ENCODE measurements around the gene PFKFB3. TPM values are rescaled to one million over a fixed set of nuclear protein-coding genes. Genes with fewer than 3 reads are reported as not detected.

The PFKFB3 gene
- total RNA-seq, 1 donor from 2014 or later, result 37.9 TPM

- H3K4me1 Mint-ChIP-seq (ENCODE audit: unreplicated experiment), result peaks cover 16% of the 10 kb centered on the region
- no peaks in the 10 kb centered on the region for H3K27me3 Mint-ChIP-seq (ENCODE audit: unreplicated experiment)
- no peak for DNase-seq (ENCODE audit: extremely low spot score, unreplicated experiment)
- no peak overlapping the region for H3K4me3 Mint-ChIP-seq (ENCODE audit: unreplicated experiment)
- no peak for TF ChIP-seq CTCF (IDR thresholded peaks at IDR 0.05)
- no peaks in the 10 kb centered on the region for H3K9me3 Mint-ChIP-seq (ENCODE audit: unreplicated experiment)
- no peak overlapping the region for H3K27ac Mint-ChIP-seq (ENCODE audit: unreplicated experiment)
- peaks cover 43% of the 10 kb centered on the region for H3K36me3 Mint-ChIP-seq (ENCODE audit: unreplicated experiment)
Measured at GRCh38 chr10:6231730-6232129, 29.0 kb downstream of the PFKFB3 start.

- no peak overlapping the region for H3K27ac Mint-ChIP-seq (ENCODE audit: unreplicated experiment)
- H3K27me3 Mint-ChIP-seq (ENCODE audit: unreplicated experiment), result no peaks in the 10 kb centered on the region
- peaks cover 17% of the 10 kb centered on the region for H3K4me1 Mint-ChIP-seq (ENCODE audit: unreplicated experiment)
- DNase-seq (ENCODE audit: extremely low spot score, unreplicated experiment), result no peak
- no peak overlapping the region for H3K4me3 Mint-ChIP-seq (ENCODE audit: unreplicated experiment)
- no peak for TF ChIP-seq CTCF (IDR thresholded peaks at IDR 0.05)
- H3K9me3 Mint-ChIP-seq (ENCODE audit: unreplicated experiment), result no peaks in the 10 kb centered on the region
- H3K36me3 Mint-ChIP-seq (ENCODE audit: unreplicated experiment), result peaks cover 44% of the 10 kb centered on the region
Measured at GRCh38 chr10:6232225-6232807, 29.6 kb downstream of the PFKFB3 start.

- TF ChIP-seq CTCF (IDR thresholded peaks at IDR 0.05), result no peak
- DNase-seq (ENCODE audit: extremely low spot score, unreplicated experiment), result no peak
- H3K4me3 Mint-ChIP-seq (ENCODE audit: unreplicated experiment), result no peak overlapping the region
Measured at GRCh38 chr10:6232846-6233724, 30.4 kb downstream of the PFKFB3 start.

DNA sequence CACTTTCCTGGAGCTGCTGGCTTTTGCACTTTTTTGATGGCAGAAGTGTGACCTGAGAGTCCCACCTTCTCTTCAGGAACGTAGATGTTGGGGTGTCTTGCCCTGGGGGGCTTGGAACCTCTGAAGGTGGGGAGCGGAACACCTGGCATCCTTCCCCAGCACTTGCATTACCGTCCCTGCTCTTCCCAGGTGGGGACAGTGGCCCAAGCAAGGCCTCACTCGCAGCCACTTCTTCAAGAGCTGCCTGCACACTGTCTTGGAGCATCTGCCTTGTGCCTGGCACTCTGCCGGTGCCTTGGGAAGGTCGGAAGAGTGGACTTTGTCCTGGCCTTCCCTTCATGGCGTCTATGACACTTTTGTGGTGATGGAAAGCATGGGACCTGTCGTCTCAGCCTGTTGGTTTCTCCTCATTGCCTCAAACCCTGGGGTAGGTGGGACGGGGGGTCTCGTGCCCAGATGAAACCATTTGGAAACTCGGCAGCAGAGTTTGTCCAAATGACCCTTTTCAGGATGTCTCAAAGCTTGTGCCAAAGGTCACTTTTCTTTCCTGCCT lies 31.1 kb downstream of the PFKFB3 start:
- H3K4me3 Mint-ChIP-seq (ENCODE audit: unreplicated experiment), result no peak overlapping the region
- TF ChIP-seq CTCF (IDR thresholded peaks at IDR 0.05), result no peak
- no peaks in the 10 kb centered on the region for H3K9me3 Mint-ChIP-seq (ENCODE audit: unreplicated experiment)
- no peaks in the 10 kb centered on the region for H3K27me3 Mint-ChIP-seq (ENCODE audit: unreplicated experiment)
- H3K4me1 Mint-ChIP-seq (ENCODE audit: unreplicated experiment), result peaks cover 9% of the 10 kb centered on the region
- H3K27ac Mint-ChIP-seq (ENCODE audit: unreplicated experiment), result no peak overlapping the region
- DNase-seq (ENCODE audit: extremely low spot score, unreplicated experiment), result no peak
- peaks cover 41% of the 10 kb centered on the region for H3K36me3 Mint-ChIP-seq (ENCODE audit: unreplicated experiment)

More at GRCh38 chr10:6232846-6233724, 30.4 kb downstream of the PFKFB3 start:
- H3K36me3 Mint-ChIP-seq (ENCODE audit: unreplicated experiment), result peaks cover 43% of the 10 kb centered on the region
- H3K4me1 Mint-ChIP-seq (ENCODE audit: unreplicated experiment), result peaks cover 13% of the 10 kb centered on the region
- H3K27me3 Mint-ChIP-seq (ENCODE audit: unreplicated experiment), result no peaks in the 10 kb centered on the region
- H3K27ac Mint-ChIP-seq (ENCODE audit: unreplicated experiment), result no peak overlapping the region
- H3K9me3 Mint-ChIP-seq (ENCODE audit: unreplicated experiment), result no peaks in the 10 kb centered on the region

GRCh38 chr10:6234371-6234770 lies 31.6 kb downstream of the PFKFB3 start:
- TF ChIP-seq CTCF (IDR thresholded peaks at IDR 0.05), result no peak
- Mint-ChIP-seq H3K36me3 (ENCODE audit: unreplicated experiment) (peaks cover 41% of the 10 kb centered on the region), H3K9me3 (ENCODE audit: unreplicated experiment) (no peaks in the 10 kb centered on the region), H3K27ac (ENCODE audit: unreplicated experiment) (no peak overlapping the region), H3K27me3 (ENCODE audit: unreplicated experiment) (no peaks in the 10 kb centered on the region), H3K4me1 (ENCODE audit: unreplicated experiment) (peaks cover 15% of the 10 kb centered on the region), H3K4me3 (ENCODE audit: unreplicated experiment) (no peak overlapping the region)
- DNase-seq (ENCODE audit: extremely low spot score, unreplicated experiment), result no peak
